Fibroblast of lung (primary cell): ENCODE measurements around the gene MAMDC4.

Experiments
- EZH2 ChIP-seq: IDR thresholded peaks from 2 replicates; pipeline ENCODE4 v1.5.1; 2012; ENCODE audit warnings: low read length, control low read depth, mild to moderate bottlenecking; ENCODE audit errors: missing control alignments
- TF ChIP-seq, protein P1 (sequence below), 2 donors: IDR thresholded peaks in 1 of 2; conservative IDR thresholded peaks in 1 of 2; 1 replicate in 1 of 2; 2 replicates in 1 of 2; pipeline ENCODE4 v1.5.1; 2011 to 2012; ENCODE audit warnings: low read length in 2 of 2, control low read depth in 1 of 2, inconsistent platforms in 1 of 2, low read depth in 1 of 2, mild to moderate bottlenecking in 1 of 2

DNA sequence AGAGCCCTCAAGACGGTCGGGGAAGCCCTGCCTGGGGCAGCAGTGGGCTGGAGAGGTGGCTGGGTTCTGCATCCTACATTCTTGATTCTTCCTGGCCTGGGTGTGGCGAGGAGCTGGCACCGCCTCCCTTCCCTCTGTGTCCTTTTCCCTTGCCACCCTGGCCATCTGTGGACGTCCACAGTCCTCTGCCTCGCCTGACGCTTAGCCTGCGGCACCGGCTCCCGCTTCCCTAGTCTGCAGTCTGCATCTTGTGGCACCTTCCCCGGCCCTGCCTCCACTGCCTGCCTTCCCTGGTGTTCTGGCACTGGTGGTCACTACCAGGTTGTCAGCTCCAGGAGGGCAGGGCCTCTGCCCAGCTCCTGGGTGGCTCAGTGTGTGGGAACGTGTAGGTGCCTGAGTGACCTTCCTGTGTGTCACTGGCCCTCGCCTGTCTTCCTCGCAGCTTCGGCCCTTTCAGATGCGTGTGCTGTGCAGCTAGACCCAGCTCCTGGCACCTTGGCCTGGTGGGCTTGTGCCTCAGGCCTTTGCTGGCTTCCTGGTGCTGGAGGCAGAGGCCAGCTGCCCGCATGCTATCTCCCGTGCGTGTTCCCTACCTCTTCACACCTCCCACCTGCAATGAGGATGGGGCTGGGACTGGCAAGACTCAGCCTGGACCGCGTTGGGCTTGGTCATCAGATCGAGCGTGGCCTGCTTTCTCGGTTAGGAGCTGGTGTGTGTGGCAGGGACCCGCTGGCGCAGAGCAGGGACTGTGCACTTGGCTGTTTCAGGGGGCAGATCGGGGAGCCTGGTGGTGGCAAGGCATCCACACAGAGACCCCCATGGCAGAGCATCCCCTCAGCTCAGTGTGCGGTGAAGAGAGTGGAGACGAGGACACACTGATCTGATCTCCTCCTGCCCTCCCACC, 55.1 kb downstream of the MAMDC4 start:
- TF ChIP-seq, protein P1, sequence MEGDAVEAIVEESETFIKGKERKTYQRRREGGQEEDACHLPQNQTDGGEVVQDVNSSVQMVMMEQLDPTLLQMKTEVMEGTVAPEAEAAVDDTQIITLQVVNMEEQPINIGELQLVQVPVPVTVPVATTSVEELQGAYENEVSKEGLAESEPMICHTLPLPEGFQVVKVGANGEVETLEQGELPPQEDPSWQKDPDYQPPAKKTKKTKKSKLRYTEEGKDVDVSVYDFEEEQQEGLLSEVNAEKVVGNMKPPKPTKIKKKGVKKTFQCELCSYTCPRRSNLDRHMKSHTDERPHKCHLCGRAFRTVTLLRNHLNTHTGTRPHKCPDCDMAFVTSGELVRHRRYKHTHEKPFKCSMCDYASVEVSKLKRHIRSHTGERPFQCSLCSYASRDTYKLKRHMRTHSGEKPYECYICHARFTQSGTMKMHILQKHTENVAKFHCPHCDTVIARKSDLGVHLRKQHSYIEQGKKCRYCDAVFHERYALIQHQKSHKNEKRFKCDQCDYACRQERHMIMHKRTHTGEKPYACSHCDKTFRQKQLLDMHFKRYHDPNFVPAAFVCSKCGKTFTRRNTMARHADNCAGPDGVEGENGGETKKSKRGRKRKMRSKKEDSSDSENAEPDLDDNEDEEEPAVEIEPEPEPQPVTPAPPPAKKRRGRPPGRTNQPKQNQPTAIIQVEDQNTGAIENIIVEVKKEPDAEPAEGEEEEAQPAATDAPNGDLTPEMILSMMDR (conservative IDR thresholded peaks at IDR 0.05 in 1 of 2, IDR thresholded peaks at IDR 0.05 in 1 of 2; ENCODE audit: low read depth in 1 of 2, low read length in 2 of 2): no peak
- no peak for TF ChIP-seq EZH2
